Spleen (tissue), 11 donors: ENCODE data around the gene SLC25A26. TPM values are rescaled to one million over a fixed set of nuclear protein-coding genes. Genes with fewer than 3 reads are reported as not detected.

Experiments used
- DNase-seq: peaks from one replicate; pipeline ENCODE4 v3.0.0-alpha.2; 2020
- H3K27ac ChIP-seq, 8 donors: fragments of 200-600 bp; sonication (generic) in 7 of 8; 1 replicate in 4 of 8; 2 replicates in 4 of 8; pipeline versions ENCODE4 v1.5.0 to v1.8.0; 2016 to 2021; ENCODE audit warnings: inconsistent platforms in 4 of 8, mild to moderate bottlenecking in 4 of 8, moderate library complexity in 1 of 8
- H3K27me3 ChIP-seq, 7 donors: fragments of 200-600 bp; sonication (generic) in 6 of 7; replicated peaks in 1 of 7; 1 replicate in 4 of 7; 2 replicates in 3 of 7; pipeline versions ENCODE4 v1.5.0 to v1.8.0; 2016 to 2021; ENCODE audit warnings: inconsistent platforms in 3 of 7, mild to moderate bottlenecking in 1 of 7
- H3K36me3 ChIP-seq, 6 donors: fragments of 200-600 bp; sonication (generic) in 5 of 6; 1 replicate in 4 of 6; 2 replicates in 2 of 6; pipeline versions ENCODE4 v1.5.0 to v1.8.0; 2016 to 2021; ENCODE audit warnings: inconsistent platforms in 2 of 6
- H3K4me1 ChIP-seq, 6 donors: fragments of 200-600 bp; sonication (generic) in 5 of 6; 1 replicate in 3 of 6; 2 replicates in 3 of 6; pipeline versions ENCODE4 v1.5.0 to v1.8.0; 2016 to 2021; ENCODE audit warnings: inconsistent platforms in 3 of 6
- H3K4me3 ChIP-seq, 8 donors: fragments of 200-600 bp; sonication (generic) in 7 of 8; 1 replicate in 4 of 8; 2 replicates in 4 of 8; pipeline versions ENCODE4 v1.5.0 to v1.8.0; 2016 to 2021; ENCODE audit warnings: inconsistent platforms in 4 of 8, mild to moderate bottlenecking in 4 of 8, moderate library complexity in 2 of 8
- H3K9me3 ChIP-seq, 8 donors: fragments of 200-600 bp; sonication (generic) in 7 of 8; 1 replicate in 4 of 8; 2 replicates in 4 of 8; pipeline versions ENCODE4 v1.5.0 to v1.8.0; 2016 to 2021; ENCODE audit warnings: inconsistent platforms in 4 of 8
- POLR2A ChIP-seq, 3 donors: fragments of 450-650 bp; IDR thresholded peaks; one replicate each; pipeline ENCODE4 v1.5.1; 2017; ENCODE audit warnings: antibody characterized with exemption in 3 of 3, mild to moderate bottlenecking in 1 of 3
- POLR2AphosphoS5 ChIP-seq, 3 donors: sonication (generic); formaldehyde crosslinking; IDR thresholded peaks; one replicate each; pipeline ENCODE4 v1.5.1; 2017; ENCODE audit warnings: antibody characterized with exemption in 3 of 3
- WGBS, 5 donors: extraction: QIAGEN DNeasy Blood & Tissue Kit in 3 of 5; methylation state at CpG; one replicate each; pipeline versions ENCODE4 v1.1.5 to v1.1.7; 2013 to 2018; 5-methylcytosine and 5-hydroxymethylcytosine counted together
- intact Hi-C: fragments of 100-400 bp; cut with DNase I; formaldehyde crosslinking; loops from one replicate; pipeline ENCODE4 v1.15.0; 2023; ENCODE audit warnings: low total_unique reads
- polyA plus RNA-seq, 3 donors: library from polyadenylated mRNA; stranded (reverse); fragments of 200-250 nt; gene quantifications; one replicate each; pipeline ENCODE4 v1.2.1, GENCODE V29; 2013
- total RNA-seq, 7 donors: library from RNA; depleted of rRNA in 3 of 7; stranded (reverse); fragments of >200 nt in 3 of 7; fragmentation: NEBNext Ultra II Directional in 4 of 7; extraction: Animal tissue kit (Norgen Biotek cat#: 25700) in 4 of 7; gene quantifications; one replicate each; pipeline versions ENCODE4 v1.1.0 to v1.2.1, GENCODE V29; 2016 to 2021
- TF ChIP-seq, protein P1 (sequence below), 11 experiments: fragments of 200-600 bp in 7 of 11; fragments of 450-650 bp in 4 of 11; sonication (generic) in 4 of 11; IDR thresholded peaks in 8 of 11; conservative IDR thresholded peaks in 3 of 11; 1 replicate in 7 of 11; 2 replicates in 4 of 11; pipeline versions ENCODE4 v1.4.0 to v1.8.0; 2016 to 2021; ENCODE audit warnings: antibody characterized with exemption in 11 of 11, inconsistent platforms in 4 of 11, mild to moderate bottlenecking in 1 of 11
- donor health status: healthy with polysubstance abuse.
- donor health status: DM: no; HTN: no; CAD: no; lungs with moderate emphysema.
- donor health status: DM: no; HTN: no; CAD: no.
- donor health status: Bipolar disorder and iron deficiency.
- donor health status: healthy.
- donor health status: DM: no; HTN: no; CAD: no.
- donor health status: DM: yes; HTN: yes; CAD: no.

Gene SLC25A26
- total and polyA plus RNA-seq, 10 donors = 14.9 to 20.9 (median 16.0) TPM

DNA sequence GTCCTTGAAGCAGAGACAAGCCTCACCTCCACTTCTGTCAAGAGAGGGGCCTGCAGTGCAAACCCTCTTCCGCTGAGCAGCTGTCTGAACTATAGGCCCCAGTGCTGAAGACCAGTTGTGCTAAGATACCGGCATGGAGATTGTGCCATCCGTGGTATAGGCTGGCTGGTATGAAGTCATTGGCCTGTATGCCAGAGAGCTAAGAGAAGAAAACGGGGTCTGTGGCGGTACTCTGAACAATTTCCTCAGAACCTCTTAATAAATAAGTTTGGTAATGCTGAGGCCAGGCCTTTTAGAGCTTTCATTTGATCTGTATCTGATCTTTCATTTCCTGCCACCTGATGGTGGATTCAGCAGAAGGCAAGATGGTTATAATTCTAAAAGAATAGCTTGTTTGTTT is 157.0 kb downstream of the SLC25A26 start:
- Histone ChIP-seq H3K27me3 (no peaks in the 10 kb centered on the region), H3K36me3 (peaks cover 0 to 100% (median 52%) of the 10 kb centered on the region in 6 donors), H3K4me3 (no peak overlapping the region), H3K4me1 (no peaks in the 10 kb centered on the region), H3K9me3 (no peaks in the 10 kb centered on the region), H3K27ac (peak overlapping the region in 3 of 8 donors; percentile 41 to 46 (median 46))
- TF ChIP-seq POLR2A (IDR thresholded peaks at IDR 0.05) (no peak), POLR2AphosphoS5 (IDR thresholded peaks at IDR 0.05) (no peak)
- TF ChIP-seq, protein P1, sequence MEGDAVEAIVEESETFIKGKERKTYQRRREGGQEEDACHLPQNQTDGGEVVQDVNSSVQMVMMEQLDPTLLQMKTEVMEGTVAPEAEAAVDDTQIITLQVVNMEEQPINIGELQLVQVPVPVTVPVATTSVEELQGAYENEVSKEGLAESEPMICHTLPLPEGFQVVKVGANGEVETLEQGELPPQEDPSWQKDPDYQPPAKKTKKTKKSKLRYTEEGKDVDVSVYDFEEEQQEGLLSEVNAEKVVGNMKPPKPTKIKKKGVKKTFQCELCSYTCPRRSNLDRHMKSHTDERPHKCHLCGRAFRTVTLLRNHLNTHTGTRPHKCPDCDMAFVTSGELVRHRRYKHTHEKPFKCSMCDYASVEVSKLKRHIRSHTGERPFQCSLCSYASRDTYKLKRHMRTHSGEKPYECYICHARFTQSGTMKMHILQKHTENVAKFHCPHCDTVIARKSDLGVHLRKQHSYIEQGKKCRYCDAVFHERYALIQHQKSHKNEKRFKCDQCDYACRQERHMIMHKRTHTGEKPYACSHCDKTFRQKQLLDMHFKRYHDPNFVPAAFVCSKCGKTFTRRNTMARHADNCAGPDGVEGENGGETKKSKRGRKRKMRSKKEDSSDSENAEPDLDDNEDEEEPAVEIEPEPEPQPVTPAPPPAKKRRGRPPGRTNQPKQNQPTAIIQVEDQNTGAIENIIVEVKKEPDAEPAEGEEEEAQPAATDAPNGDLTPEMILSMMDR (IDR thresholded peaks at IDR 0.05 in 8 of 11, conservative IDR thresholded peaks at IDR 0.05 in 3 of 11) = no peak
- intact Hi-C loops = loop anchor here (10.0 kb wide), 1 partner anchor 103 kb away; no protein-coding TSS in a partner anchor
- DNase-seq = no peak
- WGBS, 5 donors = 77 to 90% (median 81%) methylated on average over 5 of the region's 5 CpGs

DNA sequence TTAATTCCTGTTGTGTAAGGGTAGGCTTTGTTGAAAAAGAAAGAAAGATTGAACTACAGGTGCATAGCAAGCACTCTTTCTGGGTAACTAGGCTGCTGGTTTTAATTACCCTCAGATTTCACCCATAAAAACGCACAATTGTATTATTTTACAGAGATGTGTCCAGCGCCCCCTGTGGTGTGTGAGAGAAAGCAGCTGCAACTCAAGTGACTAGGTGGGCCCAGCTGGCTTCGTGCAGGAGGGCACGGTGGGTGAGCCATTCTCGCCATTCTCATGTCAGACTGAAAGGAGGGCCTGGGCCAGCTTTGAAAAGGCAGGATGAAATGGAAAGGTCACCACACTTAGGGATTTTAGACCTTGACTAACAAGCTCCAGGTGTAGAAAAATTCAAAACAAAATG is 157.5 kb downstream of the SLC25A26 start:
- H3K27me3 ChIP-seq = no peaks in the 10 kb centered on the region
- H3K27ac ChIP-seq = peak overlapping the region in 3 of 8 donors; percentile 41 to 46 (median 46)
- no peak for DNase-seq
- 85 to 91% (median 87%) methylated on average over 5 of the region's 5 CpGs for WGBS, 5 donors
- TF ChIP-seq POLR2A (IDR thresholded peaks at IDR 0.05) (no peak), POLR2AphosphoS5 (IDR thresholded peaks at IDR 0.05) (no peak)
- TF ChIP-seq, protein P1 (IDR thresholded peaks at IDR 0.05 in 8 of 11, conservative IDR thresholded peaks at IDR 0.05 in 3 of 11) = peak in 6 of 11 experiments; percentile 23 to 44 (median 40)
- peaks cover 0 to 100% (median 56%) of the 10 kb centered on the region in 6 donors for H3K36me3 ChIP-seq
- intact Hi-C loops = loop anchor here (10.0 kb wide), 1 partner anchor 103 kb away; no protein-coding TSS in a partner anchor
- no peak overlapping the region for H3K4me3 ChIP-seq
- H3K9me3 ChIP-seq = no peaks in the 10 kb centered on the region
- no peaks in the 10 kb centered on the region for H3K4me1 ChIP-seq

DNA sequence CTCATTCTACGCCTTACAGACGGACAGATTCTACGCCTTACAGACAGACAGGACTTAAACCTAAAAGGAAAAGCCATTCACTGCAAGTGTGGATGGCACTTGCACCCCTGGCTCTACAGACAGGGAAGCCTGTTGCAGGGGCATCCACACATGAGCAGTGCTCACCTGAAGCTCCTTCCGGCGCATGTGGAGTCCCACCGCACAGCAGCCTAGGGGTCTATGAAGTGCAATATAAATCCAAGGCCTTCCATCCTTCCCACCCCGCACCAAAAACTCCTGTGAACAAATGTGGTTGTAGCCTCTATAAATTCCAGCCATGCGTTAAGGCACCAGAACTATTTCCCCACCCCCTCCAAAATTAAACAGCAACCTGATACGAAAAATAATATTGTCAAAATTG is 158.8 kb downstream of the SLC25A26 start:
- Histone ChIP-seq H3K4me1 (no peaks in the 10 kb centered on the region), H3K36me3 (peaks cover 0 to 100% (median 68%) of the 10 kb centered on the region in 6 donors), H3K9me3 (peaks cover 0 to 2% (median 0%) of the 10 kb centered on the region in 8 donors), H3K27ac (no peak overlapping the region), H3K4me3 (no peak overlapping the region), H3K27me3 (no peaks in the 10 kb centered on the region)
- DNase-seq = no peak
- intact Hi-C loops = loop anchor here (10.0 kb wide), 1 partner anchor 105 kb away; no protein-coding TSS in a partner anchor
- TF ChIP-seq, protein P1 (IDR thresholded peaks at IDR 0.05 in 8 of 11, conservative IDR thresholded peaks at IDR 0.05 in 3 of 11) = no peak
- TF ChIP-seq POLR2A (IDR thresholded peaks at IDR 0.05) (no peak), POLR2AphosphoS5 (IDR thresholded peaks at IDR 0.05) (no peak)
- WGBS, 5 donors = 95 to 97% (median 96%) methylated on average over 9 of the region's 9 CpGs

DNA sequence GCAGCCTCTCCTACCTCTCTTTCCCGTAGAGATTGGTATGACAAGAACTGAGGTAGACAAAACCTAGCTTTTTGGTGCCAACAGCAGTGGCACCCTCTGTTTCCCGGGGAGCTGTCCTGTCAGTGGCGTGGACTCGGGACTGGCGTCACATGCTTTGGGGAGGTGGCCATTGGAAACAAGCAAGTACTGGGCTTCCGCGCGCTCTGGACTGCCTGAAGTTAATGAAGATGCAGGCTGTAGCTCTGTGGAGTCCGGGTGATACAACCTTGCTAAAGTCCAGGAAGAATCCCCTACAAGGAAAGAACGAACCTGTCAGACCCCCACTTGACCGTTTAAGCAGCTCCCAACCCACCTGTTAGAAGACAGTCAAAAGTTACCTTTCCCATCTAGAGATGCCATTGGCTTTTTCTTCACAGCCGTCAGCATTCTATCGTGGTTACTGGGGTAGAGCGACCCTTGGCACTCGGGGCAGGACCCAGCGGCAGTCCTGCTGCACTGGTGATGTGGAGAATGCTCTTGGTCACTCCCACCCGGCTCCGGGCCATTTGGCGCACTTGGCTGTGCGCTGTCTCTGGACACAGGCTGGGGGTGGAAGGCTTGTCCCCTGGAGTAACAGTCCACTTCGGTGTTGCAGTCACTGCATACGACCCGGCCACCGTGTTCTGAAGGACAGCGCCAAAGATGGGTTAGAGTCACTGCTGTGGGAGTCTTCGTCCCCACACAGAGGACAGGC is 159.6 kb downstream of the SLC25A26 start:
- peaks cover 0 to 100% (median 76%) of the 10 kb centered on the region in 6 donors for H3K36me3 ChIP-seq
- no peak overlapping the region for H3K4me3 ChIP-seq
- no peaks in the 10 kb centered on the region for H3K4me1 ChIP-seq
- no peak for DNase-seq
- WGBS, 5 donors = 96 to 98% (median 96%) methylated on average over 24 to 26 of the region's 26 CpGs
- intact Hi-C loops = no loop called here
- no peak overlapping the region for H3K27ac ChIP-seq
- H3K9me3 ChIP-seq = peaks cover 0 to 10% (median 2%) of the 10 kb centered on the region in 8 donors
- H3K27me3 ChIP-seq = no peaks in the 10 kb centered on the region
- TF ChIP-seq, protein P1 (IDR thresholded peaks at IDR 0.05 in 8 of 11, conservative IDR thresholded peaks at IDR 0.05 in 3 of 11) = no peak
- peak in 1 of 3 donors; percentile 14 for TF ChIP-seq POLR2AphosphoS5 (IDR thresholded peaks at IDR 0.05)
- TF ChIP-seq POLR2A (IDR thresholded peaks at IDR 0.05) = no peak
